B cell (primary cell): ENCODE results near the gene CNTN2. TPM values are rescaled to one million over a fixed set of nuclear protein-coding genes. Genes with fewer than 3 reads are reported as not detected.

ENCODE experiments used
- ATAC-seq: fragments of 200-7000 bp; cut with Tn5 transposase; one replicate; pipeline ENCODE4 v1.10.0; 2021; ENCODE audit warnings: low read depth, mild to moderate bottlenecking, moderate number of reproducible peaks, moderate library complexity
- CTCF ChIA-PET: fragments of 350-600 bp; sonication (Branson Sonifier 250); formaldehyde crosslinking; loops from one replicate; lab custom pipeline; 2021; ENCODE audit warnings: antibody characterized with exemption, inconsistent platforms; lab: Charles Lee
- POLR2A ChIA-PET: fragments of 350-600 bp; sonication (Branson Sonifier 250); formaldehyde crosslinking; loops from one replicate; lab custom pipeline; 2021; ENCODE audit warnings: antibody characterized with exemption; lab: Charles Lee
- DNase-seq: peaks from one replicate; pipeline ENCODE4 v3.0.0; 2013
- H2AFZ ChIP-seq: 2 replicates; pipeline ENCODE4 v1.6.1; 2012; ENCODE audit warnings: mild to moderate bottlenecking, low read depth, low read length; ENCODE audit not compliant: insufficient read depth, poor library complexity, severe bottlenecking
- H3K27ac ChIP-seq, 2 donors: 1 replicate in 1 of 2; 2 replicates in 1 of 2; pipeline ENCODE4 v1.5.1; 2012 to 2013; ENCODE audit warnings: low read length in 2 of 2, mild to moderate bottlenecking in 2 of 2, moderate library complexity in 1 of 2
- H3K27me3 ChIP-seq, 4 experiments: fragments of 200-600 bp in 1 of 4; sonication (generic) in 1 of 4; replicated peaks in 1 of 4; 1 replicate in 2 of 4; 2 replicates in 2 of 4; pipeline versions ENCODE4 v1.6.1 to v1.7.0; 2013 to 2016; ENCODE audit warnings: low read length in 3 of 4, mild to moderate bottlenecking in 2 of 4, mixed read lengths in 1 of 4, moderate library complexity in 1 of 4; ENCODE audit not compliant: insufficient read depth in 4 of 4, control insufficient read depth in 3 of 4; ENCODE audit errors: control extremely low read depth in 1 of 4
- H3K36me3 ChIP-seq, 2 experiments: replicated peaks in 1 of 2; 1 replicate in 1 of 2; 2 replicates in 1 of 2; pipeline versions ENCODE4 v1.6.1 to v1.7.1; 2013; ENCODE audit warnings: low read length in 1 of 2; ENCODE audit not compliant: insufficient read depth in 2 of 2, control insufficient read depth in 1 of 2; ENCODE audit errors: control extremely low read depth in 1 of 2, extremely low read depth in 1 of 2
- H3K4me1 ChIP-seq, 2 donors: fragments of 200-600 bp in 1 of 2; sonication (generic) in 1 of 2; 1 replicate in 1 of 2; 2 replicates in 1 of 2; pipeline versions ENCODE4 v1.5.1 to v1.6.1; 2013 to 2017; ENCODE audit warnings: low read length in 2 of 2; ENCODE audit not compliant: control insufficient read depth in 2 of 2, insufficient read depth in 2 of 2
- H3K4me2 ChIP-seq: replicated peaks from 2 replicates; pipeline ENCODE3; 2012; ENCODE audit warnings: mild to moderate bottlenecking, low read depth, low read length; ENCODE audit not compliant: poor library complexity, severe bottlenecking
- H3K4me3 ChIP-seq, 5 experiments: fragments of 200-600 bp in 1 of 5; sonication (generic) in 1 of 5; 1 replicate in 3 of 5; 2 replicates in 2 of 5; pipeline versions ENCODE4 v1.5.1 to v1.7.0; 2011 to 2016; ENCODE audit warnings: low read length in 4 of 5, mild to moderate bottlenecking in 4 of 5, low read depth in 2 of 5, control low read depth in 1 of 5, moderate library complexity in 1 of 5; ENCODE audit not compliant: insufficient read depth in 1 of 5; ENCODE audit errors: control extremely low read depth in 1 of 5, extremely low read depth in 1 of 5
- H3K79me2 ChIP-seq: fragments of 200-600 bp; sonication (generic); one replicate; pipeline ENCODE4 v1.6.0; 2016; ENCODE audit warnings: low read length; ENCODE audit not compliant: control insufficient read depth, insufficient read depth
- H3K9ac ChIP-seq: fragments of 200-600 bp; sonication (generic); 2 replicates; pipeline ENCODE4 v1.6.1; 2017; ENCODE audit warnings: mild to moderate bottlenecking, low read length, moderate library complexity
- H3K9me3 ChIP-seq, 3 donors: one replicate each; pipeline versions ENCODE4 v1.6.1 to v1.7.1; 2013; ENCODE audit warnings: low read length in 2 of 3; ENCODE audit not compliant: control insufficient read depth in 2 of 3, insufficient read depth in 1 of 3; ENCODE audit errors: control extremely low read depth in 1 of 3
- H4K20me1 ChIP-seq: 2 replicates; pipeline ENCODE4 v1.6.0; 2012; ENCODE audit warnings: mild to moderate bottlenecking, low read length; ENCODE audit not compliant: insufficient read depth, control insufficient read depth, poor library complexity, severe bottlenecking
- H3K27ac Mint-ChIP-seq: one replicate; pipeline ENCODE4 v1.8.0; 2021; ENCODE audit warnings: mixed read lengths
- H3K27me3 Mint-ChIP-seq: one replicate; pipeline ENCODE4 v1.8.0; 2021; ENCODE audit warnings: mixed read lengths
- H3K4me1 Mint-ChIP-seq: one replicate; pipeline ENCODE4 v1.8.0; 2021; ENCODE audit warnings: mixed read lengths
- H3K4me3 Mint-ChIP-seq: one replicate; pipeline ENCODE4 v1.8.0; 2021; ENCODE audit warnings: mixed read lengths
- H3K9me3 Mint-ChIP-seq: one replicate; pipeline ENCODE4 v1.8.0; 2022; ENCODE audit warnings: mixed read lengths; ENCODE audit not compliant: insufficient read depth
- EZH2 ChIP-seq: IDR thresholded peaks from 2 replicates; pipeline ENCODE4 v1.6.1; 2012; ENCODE audit warnings: borderline replicate concordance, low read depth, mild to moderate bottlenecking, moderate library complexity, low read length; ENCODE audit not compliant: insufficient read depth, poor library complexity, severe bottlenecking
- WGBS: methylation state at CpG from one replicate; pipeline ENCODE4 v1.1.5; 2013; ENCODE audit warnings: missing lambda C conversion rate; ENCODE audit not compliant: insufficient coverage; 5-methylcytosine and 5-hydroxymethylcytosine counted together
- intact Hi-C: fragments of 100-400 bp; cut with micrococcal nuclease; formaldehyde crosslinking; loops from one replicate; pipeline ENCODE4 v1.10.0; 2022
- polyA plus RNA-seq: library from polyadenylated mRNA; depleted of rRNA; stranded (reverse); fragments of >200 nt; gene quantifications from 2 replicates; pipeline ENCODE4 v1.2.3, GENCODE V29; 2012
- total RNA-seq, 2 donors: library from RNA; stranded (reverse); fragments of 120-200 nt in 1 of 2; gene quantifications; 1 replicate in 1 of 2; 2 replicates in 1 of 2; pipeline versions ENCODE4 v1.2.3 to v1.2.4, GENCODE V29; 2013 to 2022
- TF ChIP-seq, protein P1 (sequence below): fragments of 200-600 bp; IDR thresholded peaks from one replicate; pipeline ENCODE4 v1.8.0; 2022; ENCODE audit warnings: antibody characterized with exemption, mild to moderate bottlenecking

Gene CNTN2
- total and polyA plus RNA-seq, 2 donors (not counting 1 experiment from before 2014, with no cell fraction given) = not detected

DNA sequence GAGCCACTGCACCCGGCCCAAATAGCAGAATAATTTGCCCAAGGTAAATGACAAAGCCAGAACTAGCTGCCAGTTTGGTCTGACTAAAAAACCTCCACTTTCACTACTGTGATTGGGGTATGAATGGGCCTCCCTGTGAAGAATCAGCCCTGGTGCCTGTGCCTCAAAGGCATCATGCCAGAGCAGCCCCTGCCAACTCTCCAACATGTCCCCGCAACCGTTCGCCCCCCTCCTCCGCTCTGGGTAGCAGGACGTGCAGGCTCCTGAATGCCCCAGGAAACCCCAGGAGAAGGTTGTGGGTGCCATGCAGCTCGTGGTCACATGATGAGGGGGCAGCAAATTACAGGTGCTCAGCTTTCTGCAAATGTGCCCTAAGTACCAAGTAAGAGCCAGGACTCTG, 14.6 kb upstream of the CNTN2 start:
- H3K36me3 ChIP-seq = no peaks in the 10 kb centered on the region
- WGBS = 82% methylated on average over 6 of the region's 7 CpGs
- no peaks in the 10 kb centered on the region for H3K79me2 ChIP-seq
- Mint-ChIP-seq H3K4me3 (no peak overlapping the region), H3K9me3 (no peaks in the 10 kb centered on the region), H3K27me3 (peaks cover 21% of the 10 kb centered on the region), H3K4me1 (peaks cover 1% of the 10 kb centered on the region), H3K27ac (no peak overlapping the region)
- ATAC-seq (no peak), DNase-seq (no peak)
- no peak overlapping the region for H3K4me2 ChIP-seq
- no peak overlapping the region for H2AFZ ChIP-seq
- intact Hi-C loops = no loop called here
- no peaks in the 10 kb centered on the region for H3K27me3 ChIP-seq
- H3K4me1 ChIP-seq = no peaks in the 10 kb centered on the region
- H3K9me3 ChIP-seq = no peaks in the 10 kb centered on the region
- TF ChIP-seq, protein P1, sequence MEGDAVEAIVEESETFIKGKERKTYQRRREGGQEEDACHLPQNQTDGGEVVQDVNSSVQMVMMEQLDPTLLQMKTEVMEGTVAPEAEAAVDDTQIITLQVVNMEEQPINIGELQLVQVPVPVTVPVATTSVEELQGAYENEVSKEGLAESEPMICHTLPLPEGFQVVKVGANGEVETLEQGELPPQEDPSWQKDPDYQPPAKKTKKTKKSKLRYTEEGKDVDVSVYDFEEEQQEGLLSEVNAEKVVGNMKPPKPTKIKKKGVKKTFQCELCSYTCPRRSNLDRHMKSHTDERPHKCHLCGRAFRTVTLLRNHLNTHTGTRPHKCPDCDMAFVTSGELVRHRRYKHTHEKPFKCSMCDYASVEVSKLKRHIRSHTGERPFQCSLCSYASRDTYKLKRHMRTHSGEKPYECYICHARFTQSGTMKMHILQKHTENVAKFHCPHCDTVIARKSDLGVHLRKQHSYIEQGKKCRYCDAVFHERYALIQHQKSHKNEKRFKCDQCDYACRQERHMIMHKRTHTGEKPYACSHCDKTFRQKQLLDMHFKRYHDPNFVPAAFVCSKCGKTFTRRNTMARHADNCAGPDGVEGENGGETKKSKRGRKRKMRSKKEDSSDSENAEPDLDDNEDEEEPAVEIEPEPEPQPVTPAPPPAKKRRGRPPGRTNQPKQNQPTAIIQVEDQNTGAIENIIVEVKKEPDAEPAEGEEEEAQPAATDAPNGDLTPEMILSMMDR = no peak
- TF ChIP-seq EZH2 = no peak
- CTCF ChIA-PET = interaction anchor here (1.0 kb wide), 2 partner anchors 52 to 470 kb away, joined by 3 to 4 read pairs; no protein-coding TSS in a partner anchor
- POLR2A ChIA-PET = no interaction called here
- no peaks in the 10 kb centered on the region for H4K20me1 ChIP-seq
- no peak overlapping the region for H3K27ac ChIP-seq
- H3K9ac ChIP-seq = no peak overlapping the region
- H3K4me3 ChIP-seq = no peak overlapping the region

DNA sequence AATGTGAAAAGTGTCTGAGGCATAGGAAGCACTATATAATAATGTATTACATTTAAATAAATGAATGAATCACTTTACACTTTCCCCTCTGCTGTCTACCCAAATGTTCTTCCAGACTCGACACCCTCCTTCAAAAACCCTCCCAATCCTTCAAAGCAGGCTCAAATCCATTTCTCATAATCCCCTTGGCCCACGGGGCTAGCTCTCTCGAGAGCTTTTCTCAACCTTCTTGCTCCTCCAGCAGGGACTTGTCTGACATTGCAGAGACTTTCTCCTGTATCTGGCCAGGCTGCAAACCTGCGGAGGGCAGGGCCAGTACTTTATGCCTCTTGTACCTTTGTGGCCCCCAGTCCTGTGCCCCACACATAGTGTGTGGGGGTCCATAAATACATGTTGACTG, 14.1 kb upstream of the CNTN2 start:
- peaks cover 1% of the 10 kb centered on the region for H3K4me1 Mint-ChIP-seq
- Histone ChIP-seq H3K79me2 (no peaks in the 10 kb centered on the region), H3K27ac (no peak overlapping the region), H3K9ac (no peak overlapping the region), H3K4me3 (no peak overlapping the region), H3K36me3 (no peaks in the 10 kb centered on the region), H3K4me2 (no peak overlapping the region), H4K20me1 (no peaks in the 10 kb centered on the region), H3K9me3 (no peaks in the 10 kb centered on the region), H3K27me3 (no peaks in the 10 kb centered on the region), H3K4me1 (no peaks in the 10 kb centered on the region), H2AFZ (no peak overlapping the region)
- WGBS = 80% methylated on average over 4 of the region's 4 CpGs
- no peak for TF ChIP-seq EZH2
- TF ChIP-seq, protein P1 = no peak
- ChIA-PET POLR2A (no interaction called here), CTCF (interaction anchor here (1.0 kb wide), 2 partner anchors 52 to 470 kb away, joined by 3 to 4 read pairs; no protein-coding TSS in a partner anchor)
- peaks cover 21% of the 10 kb centered on the region for H3K27me3 Mint-ChIP-seq
- no peaks in the 10 kb centered on the region for H3K9me3 Mint-ChIP-seq
- no peak overlapping the region for H3K27ac Mint-ChIP-seq
- no peak overlapping the region for H3K4me3 Mint-ChIP-seq
- DNase-seq (no peak), ATAC-seq (no peak)
- intact Hi-C loops = no loop called here
